Left ventricle myocardium inferior (tissue), 1 donor: ENCODE results near the gene PROC. TPM values are rescaled to one million over a fixed set of nuclear protein-coding genes. Genes with fewer than 3 reads are reported as not detected.

Experiments
- DNase-seq: peaks from one replicate; pipeline ENCODE4 v3.0.0-alpha.2; 2020
- H3K27ac ChIP-seq: fragments of 200-600 bp; replicated peaks from 2 replicates; pipeline ENCODE4 v1.8.0; 2021
- H3K27me3 ChIP-seq: fragments of 200-600 bp; 2 replicates; pipeline ENCODE4 v1.8.0; 2021; ENCODE audit warnings: low read depth
- H3K36me3 ChIP-seq: fragments of 200-600 bp; 2 replicates; pipeline ENCODE4 v1.8.0; 2021
- H3K4me1 ChIP-seq: fragments of 200-600 bp; 2 replicates; pipeline ENCODE4 v1.8.0; 2021
- H3K4me3 ChIP-seq: fragments of 200-600 bp; 2 replicates; pipeline ENCODE4 v1.8.0; 2021; ENCODE audit warnings: mild to moderate bottlenecking, moderate library complexity
- H3K9me3 ChIP-seq: fragments of 200-600 bp; replicated peaks from 2 replicates; pipeline ENCODE4 v1.8.0; 2021
- intact Hi-C: fragments of 100-400 bp; cut with micrococcal nuclease; formaldehyde crosslinking; loops from one replicate; pipeline ENCODE4 v1.11.0; 2022
- total RNA-seq: library from RNA; stranded (reverse); fragmentation: NEBNext Ultra II Directional; extraction: Animal tissue kit (Norgen Biotek cat#: 25700); gene quantifications from one replicate; pipeline ENCODE4 v1.2.1, GENCODE V29; 2021
- TF ChIP-seq, protein P1 (sequence below): fragments of 200-600 bp; IDR thresholded peaks from 2 replicates; pipeline ENCODE4 v1.8.0; 2021; ENCODE audit warnings: antibody characterized with exemption, mild to moderate bottlenecking, borderline replicate concordance
- donor health status: DM: no; HTN: yes; CAD: no; lungs with severe emphysema.

PROC gene
- total RNA-seq, 1 donor from 2014 or later = not detected

DNA sequence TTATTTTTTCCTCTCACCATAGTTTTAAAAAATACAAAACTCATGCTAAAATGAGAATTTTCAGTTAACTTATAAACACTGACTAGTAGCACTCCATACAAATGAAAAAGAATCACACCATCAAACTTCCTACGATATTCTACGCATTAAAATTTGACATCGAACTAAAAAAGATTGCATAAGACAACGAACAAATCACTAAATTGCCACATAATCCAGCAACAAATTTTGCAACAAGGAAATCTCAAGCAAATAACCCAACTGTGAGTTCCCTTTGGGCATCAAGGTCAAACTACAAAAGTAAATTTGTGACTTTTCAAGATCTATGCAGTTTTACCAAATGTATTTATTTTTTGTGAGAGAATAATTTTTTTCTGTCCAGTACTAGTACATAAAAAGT lies 32.0 kb upstream of the PROC start:
- Histone ChIP-seq H3K9me3 (no peaks in the 10 kb centered on the region), H3K36me3 (no peaks in the 10 kb centered on the region), H3K4me1 (peaks cover 70% of the 10 kb centered on the region), H3K27ac (peak overlapping the region; percentile 100), H3K4me3 (peak overlapping the region; percentile 98), H3K27me3 (no peaks in the 10 kb centered on the region)
- TF ChIP-seq, protein P1, sequence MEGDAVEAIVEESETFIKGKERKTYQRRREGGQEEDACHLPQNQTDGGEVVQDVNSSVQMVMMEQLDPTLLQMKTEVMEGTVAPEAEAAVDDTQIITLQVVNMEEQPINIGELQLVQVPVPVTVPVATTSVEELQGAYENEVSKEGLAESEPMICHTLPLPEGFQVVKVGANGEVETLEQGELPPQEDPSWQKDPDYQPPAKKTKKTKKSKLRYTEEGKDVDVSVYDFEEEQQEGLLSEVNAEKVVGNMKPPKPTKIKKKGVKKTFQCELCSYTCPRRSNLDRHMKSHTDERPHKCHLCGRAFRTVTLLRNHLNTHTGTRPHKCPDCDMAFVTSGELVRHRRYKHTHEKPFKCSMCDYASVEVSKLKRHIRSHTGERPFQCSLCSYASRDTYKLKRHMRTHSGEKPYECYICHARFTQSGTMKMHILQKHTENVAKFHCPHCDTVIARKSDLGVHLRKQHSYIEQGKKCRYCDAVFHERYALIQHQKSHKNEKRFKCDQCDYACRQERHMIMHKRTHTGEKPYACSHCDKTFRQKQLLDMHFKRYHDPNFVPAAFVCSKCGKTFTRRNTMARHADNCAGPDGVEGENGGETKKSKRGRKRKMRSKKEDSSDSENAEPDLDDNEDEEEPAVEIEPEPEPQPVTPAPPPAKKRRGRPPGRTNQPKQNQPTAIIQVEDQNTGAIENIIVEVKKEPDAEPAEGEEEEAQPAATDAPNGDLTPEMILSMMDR = no peak
- intact Hi-C loops = no loop called here
- DNase-seq = no peak

GRCh38 chr2:127386764-127387654 lies 31.2 kb upstream of the PROC start:
- peak overlapping the region; percentile 100 for H3K27ac ChIP-seq
- no peaks in the 10 kb centered on the region for H3K9me3 ChIP-seq
- H3K4me3 ChIP-seq = peak overlapping the region; percentile 98
- intact Hi-C loops = no loop called here
- peaks cover 62% of the 10 kb centered on the region for H3K4me1 ChIP-seq
- peak; percentile 85 for DNase-seq
- TF ChIP-seq, protein P1 = no peak
- no peaks in the 10 kb centered on the region for H3K36me3 ChIP-seq
- H3K27me3 ChIP-seq = no peaks in the 10 kb centered on the region

DNA sequence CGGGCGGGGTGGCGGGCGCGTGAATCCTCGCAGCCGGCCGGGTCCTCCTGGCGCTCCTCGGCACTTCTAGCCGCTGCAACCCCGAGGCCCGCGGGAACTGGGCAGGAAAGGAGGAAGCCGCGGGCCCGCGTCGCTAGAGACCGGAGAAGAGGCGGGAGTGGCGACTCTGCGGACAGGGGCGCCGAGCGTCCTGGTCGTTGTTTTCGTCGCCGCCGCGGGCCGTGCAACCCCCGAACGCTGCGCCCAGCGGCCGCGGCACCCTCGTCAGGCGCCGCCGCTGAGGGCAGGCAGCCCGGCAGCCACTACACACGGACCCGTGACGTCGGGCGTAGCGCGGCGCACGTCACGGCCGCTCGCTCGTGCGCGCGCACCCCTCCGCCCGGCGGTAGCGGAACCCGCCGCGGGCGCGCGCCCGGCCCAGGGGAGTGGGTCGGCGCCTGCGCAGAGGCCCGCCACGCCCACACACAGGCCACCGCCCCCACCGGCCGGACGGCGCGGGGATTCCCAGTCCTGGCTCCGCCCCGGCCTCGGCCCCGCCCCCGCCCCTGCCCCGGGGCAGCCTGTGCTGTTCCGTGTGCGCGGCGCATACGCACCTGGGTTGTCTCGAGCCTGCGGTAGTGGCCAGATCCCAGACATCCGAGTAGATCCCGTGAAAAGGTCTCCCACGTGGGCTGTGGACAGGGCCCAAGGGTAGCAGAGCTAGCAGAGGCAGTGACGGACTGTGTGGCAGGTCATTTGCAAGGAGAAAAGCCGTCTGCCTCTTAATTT lies 30.4 kb upstream of the PROC start, which contains the start of gene MAP3K2:
Gene MAP3K2 (minus strand): TSS at position 321 of the 768 bp plus-strand sequence. CDS start 44,846 bp downstream, outside the sequence.
- intact Hi-C loops = no loop called here

GRCh38 chr2:127388423-127389164 lies 29.6 kb upstream of the PROC start:
- Histone ChIP-seq H3K9me3 (no peaks in the 10 kb centered on the region), H3K27ac (peak overlapping the region; percentile 100), H3K4me1 (peaks cover 46% of the 10 kb centered on the region), H3K36me3 (no peaks in the 10 kb centered on the region), H3K27me3 (no peaks in the 10 kb centered on the region), H3K4me3 (peak overlapping the region; percentile 98)
- intact Hi-C loops = no loop called here
- DNase-seq = no peak
- TF ChIP-seq, protein P1 = no peak

More for the DNA sequence above, 30.4 kb upstream of the PROC start, which contains the start of gene MAP3K2:
- Histone ChIP-seq H3K9me3 (no peaks in the 10 kb centered on the region), H3K4me1 (peaks cover 54% of the 10 kb centered on the region), H3K4me3 (peak within 1 kb of the TSS; percentile 98), H3K36me3 (no peaks in the 10 kb centered on the region), H3K27ac (peak within 1 kb of the TSS; percentile 100), H3K27me3 (no peaks in the 10 kb centered on the region)
- peak; percentile 93 for DNase-seq
- TF ChIP-seq, protein P1 = no peak

GRCh38 chr2:127389778-127390435 lies 28.3 kb upstream of the PROC start:
- Histone ChIP-seq H3K4me3 (no peak overlapping the region), H3K27ac (no peak overlapping the region), H3K36me3 (no peaks in the 10 kb centered on the region), H3K27me3 (no peaks in the 10 kb centered on the region), H3K4me1 (peaks cover 33% of the 10 kb centered on the region), H3K9me3 (no peaks in the 10 kb centered on the region)
- intact Hi-C loops = no loop called here
- DNase-seq = no peak
- TF ChIP-seq, protein P1 = no peak
